GM13976 (cell line): ENCODE measurements around the gene FFAR1.
"Not testable (repeated sequence)": the region's sequence is repeated elsewhere in the genome, so short reads cannot be mapped to it uniquely, and the experiment has no call there.

Experiments
- DNase-seq: peaks from one replicate; pipeline ENCODE4 v3.0.0; 2012; ENCODE audit warnings: low spot score
- in situ Hi-C: fragments of 300-500 bp; cut with MboI; formaldehyde crosslinking; loops from one replicate; pipeline ENCODE4 v1.12.0; 2022; ENCODE audit warnings: low sequenced_read_pairs, mixed read lengths, inconsistent platforms; ENCODE audit not compliant: unreplicated experiment
- TF ChIP-seq, protein P1 (sequence below): IDR thresholded peaks from 2 replicates; pipeline ENCODE4 v1.5.1; 2012; ENCODE audit warnings: borderline replicate concordance, mild to moderate bottlenecking; ENCODE audit not compliant: insufficient read depth; ENCODE audit errors: extremely low read depth, missing control alignments, control extremely low read depth

The FFAR1 gene

DNA sequence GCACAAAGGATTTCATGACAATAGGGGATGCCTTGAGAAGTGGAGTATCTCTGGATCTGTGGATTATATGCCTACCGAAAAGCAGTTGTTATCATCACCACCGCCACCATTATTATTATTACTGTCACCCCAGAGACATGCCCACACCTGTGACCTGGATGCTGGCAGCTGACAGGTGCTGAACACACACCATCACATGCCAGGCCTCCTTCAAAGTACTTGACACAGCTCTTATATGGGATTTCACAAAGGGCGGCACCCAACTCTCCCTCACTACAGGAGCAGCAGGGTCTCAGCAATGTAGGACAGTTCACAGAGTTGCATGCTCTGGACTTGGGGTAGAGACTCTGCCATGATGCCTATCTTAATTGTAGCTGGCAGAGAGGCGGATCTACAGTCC is 17.6 kb downstream of the FFAR1 start:
- in situ Hi-C loops = no loop called here
- DNase-seq = no peak
- TF ChIP-seq, protein P1, sequence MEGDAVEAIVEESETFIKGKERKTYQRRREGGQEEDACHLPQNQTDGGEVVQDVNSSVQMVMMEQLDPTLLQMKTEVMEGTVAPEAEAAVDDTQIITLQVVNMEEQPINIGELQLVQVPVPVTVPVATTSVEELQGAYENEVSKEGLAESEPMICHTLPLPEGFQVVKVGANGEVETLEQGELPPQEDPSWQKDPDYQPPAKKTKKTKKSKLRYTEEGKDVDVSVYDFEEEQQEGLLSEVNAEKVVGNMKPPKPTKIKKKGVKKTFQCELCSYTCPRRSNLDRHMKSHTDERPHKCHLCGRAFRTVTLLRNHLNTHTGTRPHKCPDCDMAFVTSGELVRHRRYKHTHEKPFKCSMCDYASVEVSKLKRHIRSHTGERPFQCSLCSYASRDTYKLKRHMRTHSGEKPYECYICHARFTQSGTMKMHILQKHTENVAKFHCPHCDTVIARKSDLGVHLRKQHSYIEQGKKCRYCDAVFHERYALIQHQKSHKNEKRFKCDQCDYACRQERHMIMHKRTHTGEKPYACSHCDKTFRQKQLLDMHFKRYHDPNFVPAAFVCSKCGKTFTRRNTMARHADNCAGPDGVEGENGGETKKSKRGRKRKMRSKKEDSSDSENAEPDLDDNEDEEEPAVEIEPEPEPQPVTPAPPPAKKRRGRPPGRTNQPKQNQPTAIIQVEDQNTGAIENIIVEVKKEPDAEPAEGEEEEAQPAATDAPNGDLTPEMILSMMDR = no peak

DNA sequence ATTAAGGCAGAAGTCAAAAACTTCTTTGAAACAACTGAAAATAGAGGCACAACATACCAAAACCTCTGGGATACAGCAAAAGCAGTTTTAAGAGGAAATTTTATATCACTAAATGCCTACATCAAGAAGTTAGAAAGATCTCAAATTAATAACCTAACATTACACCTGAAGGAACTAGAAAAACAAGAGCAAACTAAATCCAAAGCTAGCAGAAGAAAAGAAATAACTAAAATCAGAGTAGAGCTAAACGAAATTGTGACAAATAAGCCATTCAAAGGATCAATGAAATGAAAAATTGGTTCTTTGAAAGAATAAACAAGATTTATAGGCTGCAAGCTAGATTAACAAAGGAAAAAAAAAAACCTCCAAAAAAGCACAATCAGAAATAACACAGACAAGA is 20.7 kb downstream of the FFAR1 start:
- TF ChIP-seq, protein P1 = no peak
- in situ Hi-C loops = no loop called here

DNA sequence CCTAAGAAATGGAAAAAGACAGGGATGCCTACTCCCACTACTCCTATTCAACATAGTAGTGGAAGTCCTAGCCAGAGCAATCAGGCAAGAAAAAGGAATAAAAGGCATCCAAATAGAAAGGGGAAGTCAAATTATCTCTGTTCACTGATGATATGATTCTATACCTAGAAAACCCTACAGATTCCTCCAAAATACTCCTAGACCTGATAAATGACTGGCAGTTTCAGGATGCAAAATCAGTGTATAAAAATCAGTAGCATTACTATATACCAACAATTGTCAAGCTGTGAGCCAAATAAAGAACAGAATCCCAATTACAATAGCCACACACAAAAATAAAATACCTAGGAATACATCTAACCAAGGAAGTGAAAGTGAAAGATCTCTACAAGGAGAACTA is 21.8 kb downstream of the FFAR1 start:
- in situ Hi-C loops = no loop called here
- no peak for DNase-seq
- TF ChIP-seq, protein P1 = no peak

More for the DNA sequence above, 20.7 kb downstream of the FFAR1 start:
- DNase-seq = no peak

DNA sequence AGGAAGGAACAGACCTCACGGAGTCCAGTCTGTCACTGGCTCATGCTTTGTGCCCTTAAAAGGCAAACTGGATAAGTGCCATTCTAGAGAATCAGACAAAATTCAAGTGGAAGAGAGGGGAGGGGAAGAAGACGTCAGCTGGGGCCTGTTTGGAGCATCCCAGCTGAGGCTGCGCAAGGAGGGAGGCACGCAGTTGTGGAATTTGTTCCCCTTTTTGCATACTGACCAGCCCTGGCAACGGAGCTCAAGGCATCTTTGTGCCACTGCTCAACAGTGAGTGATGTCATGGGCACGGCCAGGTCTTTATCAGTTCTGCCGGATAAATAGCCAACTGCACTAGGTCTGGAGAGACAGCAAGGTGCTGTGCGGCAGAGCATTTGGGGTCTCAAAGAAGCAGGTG is 23.0 kb downstream of the FFAR1 start, which contains the start of gene GPR42:
TSS of gene GPR42 (plus strand) at position 347 of the 400 bp plus-strand sequence. CDS start 292 bp downstream, outside the sequence.
- DNase-seq = no peak
- in situ Hi-C loops = no loop called here
- TF ChIP-seq, protein P1 = no peak

DNA sequence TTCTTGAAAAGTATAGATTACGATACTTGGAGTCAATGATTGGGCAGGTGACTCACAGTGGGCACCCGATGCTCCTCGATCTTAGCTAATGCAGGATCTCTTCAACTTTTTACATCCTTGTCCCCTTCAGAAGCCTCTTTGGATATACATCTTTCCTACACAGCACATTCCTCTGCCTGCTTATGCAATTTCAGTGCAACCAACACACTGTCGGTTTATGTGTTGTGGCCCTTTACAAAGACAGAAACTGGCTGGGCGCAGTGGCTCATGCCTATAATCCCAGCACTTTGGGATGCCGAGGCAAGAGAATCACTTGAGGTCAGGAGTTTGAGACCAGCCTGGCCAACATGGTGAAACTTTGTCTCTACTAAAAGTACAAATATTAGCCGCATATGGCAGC is 25.8 kb downstream of the FFAR1 start:
- TF ChIP-seq, protein P1 = no peak

DNA sequence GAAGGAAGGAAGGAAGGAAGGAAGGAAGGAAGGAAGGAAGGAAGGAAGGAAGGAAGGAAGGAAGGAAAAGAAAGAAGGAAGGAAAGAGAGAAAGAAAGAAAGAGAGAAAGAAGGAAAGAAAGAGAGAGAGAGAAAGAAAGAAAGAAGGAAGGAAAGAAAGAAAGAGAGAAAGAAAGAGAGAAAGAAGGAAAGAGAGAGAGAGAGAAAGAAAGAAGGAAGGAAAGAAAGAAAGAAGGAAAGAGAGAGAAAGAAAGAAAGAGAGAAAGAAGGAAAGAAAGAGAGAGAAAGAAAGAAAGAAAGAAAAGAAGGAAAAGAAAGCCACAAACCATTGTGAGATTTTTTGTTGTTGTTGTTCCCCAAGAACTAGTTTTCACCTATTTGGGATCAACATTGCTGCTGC is 26.3 kb downstream of the FFAR1 start:
- DNase-seq, in situ Hi-C loops: not testable (repeated sequence)

More for the DNA sequence above, 25.8 kb downstream of the FFAR1 start:
- in situ Hi-C loops = no loop called here
- peak; percentile 10 for DNase-seq

DNA sequence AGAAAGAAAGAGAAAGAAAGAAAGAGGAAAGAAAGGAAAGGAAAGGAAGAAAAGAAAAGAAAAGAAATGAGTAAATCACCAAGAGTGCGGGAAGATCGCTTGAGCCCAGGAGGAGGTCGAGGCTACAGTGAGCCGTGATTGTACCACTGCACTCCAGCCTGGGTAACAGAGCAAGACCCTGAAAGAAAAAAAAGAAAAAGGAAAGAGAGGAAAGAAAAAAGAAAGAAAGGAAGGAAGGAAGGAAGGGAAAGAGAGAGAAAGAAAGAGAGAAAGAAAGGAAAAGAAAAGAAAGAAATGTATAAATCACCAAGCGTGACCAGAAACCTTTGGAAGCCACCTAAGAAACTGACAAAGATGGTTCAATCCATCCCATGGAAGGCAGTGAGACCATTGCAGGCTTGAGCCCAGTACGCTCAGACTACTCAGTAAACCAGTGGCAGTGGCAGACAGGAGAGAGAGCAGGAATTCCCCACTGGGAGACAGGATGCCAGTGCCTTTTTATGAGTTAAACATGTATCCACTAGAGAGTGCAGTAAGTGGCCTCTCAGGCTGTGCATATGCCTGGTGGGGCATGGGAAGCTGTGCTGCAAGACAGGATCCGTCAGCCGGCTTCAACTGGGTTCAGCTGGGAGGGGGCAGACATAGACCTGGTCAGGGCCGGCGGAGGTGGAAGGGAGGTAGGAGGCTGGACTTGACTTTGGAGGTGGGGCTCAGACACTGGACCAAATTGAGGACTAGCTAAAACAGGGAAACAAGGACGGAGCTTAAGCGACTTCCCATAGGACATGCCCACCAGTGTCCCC is 28.0 kb downstream of the FFAR1 start:
- TF ChIP-seq, protein P1 = no peak
- peak; percentile 10 for DNase-seq
- in situ Hi-C loops = no loop called here
